HL-60/S4 treated with phorbol 12-myristate 13-acetate at 8.2 ng/mL for 4 days and 3 days (cell line): ENCODE data around the gene NAA30.
"Not testable (repeated sequence)": the region's sequence is repeated elsewhere in the genome, so short reads cannot be mapped to it uniquely, and the experiment has no call there.

Experiments
- in situ Hi-C: fragments of 300-500 bp; cut with MboI; formaldehyde crosslinking; loops from 2 replicates; pipeline ENCODE4 v1.15.0; 2022; ENCODE audit warnings: low sequenced_read_pairs

Gene NAA30

GRCh38 chr14:57390037-57390805 is at the start of gene NAA30:
NAA30 (plus strand) TSS chr14:57390586; CDS start chr14:57390958, 372 bp downstream.
- in situ Hi-C loops: no loop called here

- in situ Hi-C loops: not testable (repeated sequence)
These were observed 46.7 kb upstream of the NAA30 start for GRCh38 chr14:57343545-57344297.

GRCh38 chr14:57345106-57345505 is 45.3 kb upstream of the NAA30 start:
- in situ Hi-C loops: no loop called here

- in situ Hi-C loops: no loop called here
These were observed 43.6 kb upstream of the NAA30 start for GRCh38 chr14:57346741-57347140.

GRCh38 chr14:57352396-57353170 is 37.8 kb upstream of the NAA30 start:
- in situ Hi-C loops: no loop called here

- in situ Hi-C loops: no loop called here
These were observed 35.1 kb upstream of the NAA30 start for GRCh38 chr14:57355081-57355800.

GRCh38 chr14:57362361-57362760 is 28.0 kb upstream of the NAA30 start:
- in situ Hi-C loops: no loop called here

- in situ Hi-C loops: no loop called here
These were observed 25.5 kb upstream of the NAA30 start for GRCh38 chr14:57364659-57365450.

- in situ Hi-C loops: not testable (repeated sequence)
These were observed 20.2 kb upstream of the NAA30 start for GRCh38 chr14:57370187-57370586.

GRCh38 chr14:57371013-57371412 is 19.4 kb upstream of the NAA30 start:
- in situ Hi-C loops: no loop called here

- in situ Hi-C loops: no loop called here
These were observed 15.2 kb upstream of the NAA30 start for GRCh38 chr14:57375156-57375555.

GRCh38 chr14:57378661-57379060 is 11.7 kb upstream of the NAA30 start:
- in situ Hi-C loops: no loop called here

GRCh38 chr14:57380935-57381334 is 9.5 kb upstream of the NAA30 start:
- in situ Hi-C loops: no loop called here

- in situ Hi-C loops: no loop called here
These were observed 8.1 kb upstream of the NAA30 start for GRCh38 chr14:57382283-57382682.

- in situ Hi-C loops: no loop called here
These were observed 7.2 kb upstream of the NAA30 start for GRCh38 chr14:57383125-57383745.

- in situ Hi-C loops: no loop called here
These were observed 2.3 kb upstream of the NAA30 start for GRCh38 chr14:57388067-57388466.

- in situ Hi-C loops: no loop called here
These were observed 745 bp upstream of the NAA30 start for GRCh38 chr14:57389646-57390036.

GRCh38 chr14:57390806-57391516 is 575 bp downstream of the NAA30 start:
- in situ Hi-C loops: no loop called here
